ENCODE results near the gene DNAH17.

Gene DNAH17

GRCh38 chr17:78419970-78420815, 157.0 kb downstream of the DNAH17 start:
- ATAC-seq = no peak
- no peak for TF ChIP-seq ZFP3 (CRISPR knock-in tag; IDR thresholded peaks at IDR 0.05)
- no peak for TF ChIP-seq ZNF565 (CRISPR knock-in tag; conservative IDR thresholded peaks at IDR 0.05; ENCODE audit: low read depth)
- TF ChIP-seq POU6F1 (CRISPR knock-in tag; IDR thresholded peaks at IDR 0.05; ENCODE audit: borderline replicate concordance, low read depth) = no peak
- TF ChIP-seq TCF4 (CRISPR knock-in tag; IDR thresholded peaks at IDR 0.05; ENCODE audit: borderline replicate concordance) = no peak
- TF ChIP-seq GLIS3 (CRISPR knock-in tag; IDR thresholded peaks at IDR 0.05) = no peak
- no peak for TF ChIP-seq CSRNP3 (CRISPR knock-in tag; IDR thresholded peaks at IDR 0.05)
- no peak for TF ChIP-seq BACH2 (CRISPR knock-in tag; IDR thresholded peaks at IDR 0.05; ENCODE audit: borderline replicate concordance)
- TF ChIP-seq TOX (CRISPR knock-in tag; IDR thresholded peaks at IDR 0.05; ENCODE audit: borderline replicate concordance) = no peak
- no peak for TF ChIP-seq ZNF8 (CRISPR knock-in tag; IDR thresholded peaks at IDR 0.05)
- TF ChIP-seq, protein P1, sequence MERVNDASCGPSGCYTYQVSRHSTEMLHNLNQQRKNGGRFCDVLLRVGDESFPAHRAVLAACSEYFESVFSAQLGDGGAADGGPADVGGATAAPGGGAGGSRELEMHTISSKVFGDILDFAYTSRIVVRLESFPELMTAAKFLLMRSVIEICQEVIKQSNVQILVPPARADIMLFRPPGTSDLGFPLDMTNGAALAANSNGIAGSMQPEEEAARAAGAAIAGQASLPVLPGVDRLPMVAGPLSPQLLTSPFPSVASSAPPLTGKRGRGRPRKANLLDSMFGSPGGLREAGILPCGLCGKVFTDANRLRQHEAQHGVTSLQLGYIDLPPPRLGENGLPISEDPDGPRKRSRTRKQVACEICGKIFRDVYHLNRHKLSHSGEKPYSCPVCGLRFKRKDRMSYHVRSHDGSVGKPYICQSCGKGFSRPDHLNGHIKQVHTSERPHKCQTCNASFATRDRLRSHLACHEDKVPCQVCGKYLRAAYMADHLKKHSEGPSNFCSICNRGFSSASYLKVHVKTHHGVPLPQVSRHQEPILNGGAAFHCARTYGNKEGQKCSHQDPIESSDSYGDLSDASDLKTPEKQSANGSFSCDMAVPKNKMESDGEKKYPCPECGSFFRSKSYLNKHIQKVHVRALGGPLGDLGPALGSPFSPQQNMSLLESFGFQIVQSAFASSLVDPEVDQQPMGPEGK (CRISPR knock-in tag; IDR thresholded peaks at IDR 0.05; ENCODE audit: borderline replicate concordance) = no peak
- no peak for TF ChIP-seq ESRRG (CRISPR knock-in tag; IDR thresholded peaks at IDR 0.05)
- no peak for TF ChIP-seq CSDC2 (CRISPR knock-in tag; IDR thresholded peaks at IDR 0.05)

DNA sequence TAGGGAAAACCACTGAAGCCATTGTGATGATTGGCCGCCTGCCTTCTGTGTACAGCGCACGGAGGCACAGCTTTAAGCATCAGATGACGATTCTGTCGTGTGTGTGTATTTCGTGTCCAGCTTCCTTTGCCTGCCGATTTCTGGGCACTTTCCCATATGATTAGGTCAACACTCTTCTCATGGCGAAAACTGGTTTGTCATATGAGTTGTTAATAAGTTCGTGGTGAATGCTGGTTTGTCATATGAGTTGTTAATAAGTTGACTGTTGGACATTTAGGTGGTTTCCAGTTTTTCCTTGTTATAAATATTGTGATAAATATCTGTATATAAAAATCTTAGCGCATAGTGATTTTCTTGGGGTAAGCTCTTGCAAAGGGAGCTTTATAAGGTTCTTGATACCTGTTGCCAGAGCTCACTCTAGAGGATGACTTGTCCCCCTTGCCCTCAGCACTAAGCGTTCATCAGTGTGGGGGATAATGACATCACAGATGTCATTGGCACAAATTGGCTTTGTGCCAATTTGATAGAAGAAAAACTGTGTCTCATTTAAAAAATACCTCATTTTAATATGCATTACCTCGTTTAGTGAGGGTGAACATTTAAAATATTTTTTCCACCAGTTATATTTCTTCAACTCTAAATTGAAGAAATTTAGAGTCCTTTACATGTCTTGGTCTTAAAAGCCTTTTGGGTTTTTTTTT, 158.7 kb downstream of the DNAH17 start:
- no peak for ATAC-seq

GRCh38 chr17:78417531-78417909, 159.7 kb downstream of the DNAH17 start:
- ATAC-seq = no peak
- no peak for TF ChIP-seq ZNF565 (CRISPR knock-in tag; conservative IDR thresholded peaks at IDR 0.05; ENCODE audit: low read depth)

More for the DNA sequence above, 158.7 kb downstream of the DNAH17 start:
- no peak for TF ChIP-seq ZFP30 (CRISPR knock-in tag; IDR thresholded peaks at IDR 0.05)
- TF ChIP-seq, protein P1 (CRISPR knock-in tag; IDR thresholded peaks at IDR 0.05; ENCODE audit: borderline replicate concordance) = no peak
- no peak for TF ChIP-seq ZC3H10 (CRISPR knock-in tag; IDR thresholded peaks at IDR 0.05)
- no peak for TF ChIP-seq SNAI2 (CRISPR knock-in tag; IDR thresholded peaks at IDR 0.05)
- TF ChIP-seq TOX (CRISPR knock-in tag; IDR thresholded peaks at IDR 0.05; ENCODE audit: borderline replicate concordance) = no peak

GRCh38 chr17:78416791-78417530, 160.2 kb downstream of the DNAH17 start:
- TF ChIP-seq ZFP30 (CRISPR knock-in tag; IDR thresholded peaks at IDR 0.05) (no peak), CSDC2 (CRISPR knock-in tag; IDR thresholded peaks at IDR 0.05) (no peak), ZFP3 (CRISPR knock-in tag; IDR thresholded peaks at IDR 0.05) (no peak), ISL1 (CRISPR knock-in tag; IDR thresholded peaks at IDR 0.05) (no peak), TCF4 (CRISPR knock-in tag; IDR thresholded peaks at IDR 0.05; ENCODE audit: borderline replicate concordance) (no peak), ZNF565 (CRISPR knock-in tag; conservative IDR thresholded peaks at IDR 0.05; ENCODE audit: low read depth) (no peak), BACH2 (CRISPR knock-in tag; IDR thresholded peaks at IDR 0.05; ENCODE audit: borderline replicate concordance) (no peak), ZC3H10 (CRISPR knock-in tag; IDR thresholded peaks at IDR 0.05) (no peak), OSR1 (CRISPR knock-in tag; IDR thresholded peaks at IDR 0.05) (no peak), CSRNP3 (CRISPR knock-in tag; IDR thresholded peaks at IDR 0.05) (no peak), GLIS3 (CRISPR knock-in tag; IDR thresholded peaks at IDR 0.05) (no peak), ZNF70 (CRISPR knock-in tag; IDR thresholded peaks at IDR 0.05) (no peak)
- TF ChIP-seq, protein P1 (CRISPR knock-in tag; IDR thresholded peaks at IDR 0.05; ENCODE audit: borderline replicate concordance) = no peak
- TF ChIP-seq, protein P2, sequence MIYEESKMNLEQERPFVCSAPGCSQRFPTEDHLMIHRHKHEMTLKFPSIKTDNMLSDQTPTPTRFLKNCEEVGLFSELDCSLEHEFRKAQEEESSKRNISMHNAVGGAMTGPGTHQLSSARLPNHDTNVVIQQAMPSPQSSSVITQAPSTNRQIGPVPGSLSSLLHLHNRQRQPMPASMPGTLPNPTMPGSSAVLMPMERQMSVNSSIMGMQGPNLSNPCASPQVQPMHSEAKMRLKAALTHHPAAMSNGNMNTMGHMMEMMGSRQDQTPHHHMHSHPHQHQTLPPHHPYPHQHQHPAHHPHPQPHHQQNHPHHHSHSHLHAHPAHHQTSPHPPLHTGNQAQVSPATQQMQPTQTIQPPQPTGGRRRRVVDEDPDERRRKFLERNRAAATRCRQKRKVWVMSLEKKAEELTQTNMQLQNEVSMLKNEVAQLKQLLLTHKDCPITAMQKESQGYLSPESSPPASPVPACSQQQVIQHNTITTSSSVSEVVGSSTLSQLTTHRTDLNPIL (CRISPR knock-in tag; IDR thresholded peaks at IDR 0.05; ENCODE audit: low read depth) = no peak
- ATAC-seq = no peak

Data from SK-N-SH treated with all-trans-retinoic acid at 6 μM for 48 hours (cell line).